Neuronal stem cell (in vitro differentiated cells): ENCODE measurements around the gene MAGI1.

Experiments
- DNase-seq: peaks from one replicate; pipeline ENCODE4 v3.0.0-alpha.2; 2013; ENCODE audit warnings: low spot score
- H2AFZ ChIP-seq: one replicate; pipeline ENCODE4 v1.6.1; 2013; ENCODE audit warnings: mild to moderate bottlenecking, low read length, inconsistent platforms
- H2AK5ac ChIP-seq: 2 replicates; pipeline ENCODE4 v1.6.1; 2013; ENCODE audit warnings: low read depth, mild to moderate bottlenecking, inconsistent platforms, low read length, moderate library complexity, mixed read lengths
- H2BK120ac ChIP-seq: 2 replicates; pipeline ENCODE4 v1.6.1; 2013; ENCODE audit warnings: low read depth, mild to moderate bottlenecking, inconsistent platforms, low read length, moderate library complexity, mixed read lengths
- H2BK12ac ChIP-seq: one replicate; pipeline ENCODE4 v1.6.1; 2013; ENCODE audit warnings: low read length, inconsistent platforms
- H2BK15ac ChIP-seq: 2 replicates; pipeline ENCODE4 v1.6.1; 2013; ENCODE audit warnings: mild to moderate bottlenecking, low read length, inconsistent platforms, mixed read lengths
- H2BK5ac ChIP-seq: one replicate; pipeline ENCODE4 v1.6.1; 2013; ENCODE audit warnings: inconsistent platforms, mild to moderate bottlenecking, low read length, moderate library complexity
- H3K14ac ChIP-seq: one replicate; pipeline ENCODE4 v1.6.1; 2013; ENCODE audit warnings: low read length, inconsistent platforms
- H3K18ac ChIP-seq: 2 replicates; pipeline ENCODE4 v1.6.1; 2013; ENCODE audit warnings: low read length, inconsistent platforms
- H3K23ac ChIP-seq: 2 replicates; pipeline ENCODE4 v1.6.1; 2013; ENCODE audit warnings: low read depth, mild to moderate bottlenecking, mixed read lengths, low read length, inconsistent platforms; ENCODE audit not compliant: poor library complexity
- H3K27ac ChIP-seq: replicated peaks from 3 replicates; pipeline ENCODE4 v1.5.1; 2013; ENCODE audit warnings: low read length, inconsistent platforms
- H3K27me3 ChIP-seq, 3 experiments: 2 replicates each; pipeline ENCODE4 v1.6.1; 2013; ENCODE audit warnings: low read length in 3 of 3, mild to moderate bottlenecking in 2 of 3, inconsistent platforms in 1 of 3, low read depth in 1 of 3, mixed read lengths in 1 of 3, moderate library complexity in 1 of 3; ENCODE audit not compliant: control insufficient read depth in 3 of 3, insufficient read depth in 3 of 3
- H3K36me3 ChIP-seq, 2 donors: replicated peaks in 1 of 2; 2 replicates each; pipeline ENCODE4 v1.6.1; 2013; ENCODE audit warnings: low read length in 2 of 2; ENCODE audit not compliant: control insufficient read depth in 2 of 2, insufficient read depth in 2 of 2
- H3K4ac ChIP-seq: 2 replicates; pipeline ENCODE4 v1.6.1; 2013; ENCODE audit warnings: inconsistent platforms, mild to moderate bottlenecking, low read length, moderate library complexity
- H3K4me1 ChIP-seq, 2 donors: 1 replicate in 1 of 2; 2 replicates in 1 of 2; pipeline ENCODE4 v1.6.1; 2013; ENCODE audit warnings: low read length in 2 of 2, low read depth in 1 of 2; ENCODE audit not compliant: control insufficient read depth in 2 of 2, insufficient read depth in 1 of 2
- H3K4me2 ChIP-seq: one replicate; pipeline ENCODE4 v1.6.1; 2013; ENCODE audit warnings: mild to moderate bottlenecking, low read length, inconsistent platforms; ENCODE audit not compliant: insufficient read depth, poor library complexity, severe bottlenecking
- H3K4me3 ChIP-seq, 2 donors: 2 replicates each; pipeline ENCODE4 v1.5.1; 2013; ENCODE audit warnings: low read length in 2 of 2, mild to moderate bottlenecking in 2 of 2, inconsistent platforms in 1 of 2, moderate library complexity in 1 of 2
- H3K79me1 ChIP-seq: one replicate; pipeline ENCODE4 v1.6.1; 2013; ENCODE audit warnings: low read depth, mild to moderate bottlenecking, inconsistent platforms, low read length, moderate library complexity
- H3K9ac ChIP-seq: one replicate; pipeline ENCODE4 v1.6.1; 2013; ENCODE audit warnings: mild to moderate bottlenecking, low read depth, low read length, inconsistent platforms; ENCODE audit not compliant: poor library complexity
- H3K9me3 ChIP-seq, 2 donors: replicated peaks in 1 of 2; 2 replicates each; pipeline versions ENCODE3 to v1.6.1; 2013; ENCODE audit warnings: low read length in 2 of 2, mild to moderate bottlenecking in 2 of 2, inconsistent platforms in 1 of 2, low read depth in 1 of 2, mixed read lengths in 1 of 2, moderate library complexity in 1 of 2; ENCODE audit not compliant: control insufficient read depth in 2 of 2, insufficient read depth in 1 of 2
- H4K8ac ChIP-seq: one replicate; pipeline ENCODE4 v1.6.1; 2013; ENCODE audit warnings: low read depth, mild to moderate bottlenecking, inconsistent platforms, low read length, moderate library complexity
- H4K91ac ChIP-seq: one replicate; pipeline ENCODE4 v1.6.1; 2013; ENCODE audit warnings: low read length, low read depth, mild to moderate bottlenecking, inconsistent platforms; ENCODE audit not compliant: poor library complexity
- WGBS, 2 donors: extraction: QIAGEN DNeasy Blood & Tissue Kit; methylation state at CpG; one replicate each; pipeline ENCODE4 v1.1.7; 2013; ENCODE audit warnings: missing lambda C conversion rate in 2 of 2, mixed read lengths in 1 of 2; ENCODE audit not compliant: insufficient read length in 2 of 2, insufficient replicate concordance in 1 of 2; ENCODE audit errors: extremely low coverage in 2 of 2; 5-methylcytosine and 5-hydroxymethylcytosine counted together

MAGI1 gene

DNA sequence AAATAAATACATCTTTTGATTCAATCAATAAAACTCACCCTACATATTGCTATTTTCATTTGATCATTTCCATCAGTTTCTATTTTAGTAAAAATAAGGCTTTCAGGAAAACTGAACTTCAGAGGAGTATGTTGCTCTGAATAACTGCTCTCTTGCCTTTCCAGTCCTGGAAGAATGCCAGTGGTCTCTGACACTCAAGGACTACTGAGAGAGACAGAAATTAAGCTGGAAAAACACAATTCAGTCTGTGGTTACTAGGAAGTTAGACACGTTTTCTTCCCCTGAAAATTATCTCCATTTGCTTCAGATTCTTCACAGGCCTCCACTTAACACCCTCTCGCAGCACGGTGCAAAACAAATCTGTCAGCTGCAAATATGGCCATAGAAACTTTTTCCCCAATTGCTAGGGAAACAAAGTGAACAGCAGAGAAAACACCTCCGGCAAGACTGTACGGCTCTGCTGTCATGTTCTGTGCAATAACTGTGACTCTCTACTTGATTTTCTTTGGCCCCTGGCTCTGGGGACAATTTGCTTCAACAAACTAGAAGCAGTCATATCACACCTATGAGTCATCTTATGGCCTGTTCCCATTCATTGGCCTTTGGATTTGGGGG lies 353.0 kb downstream of the MAGI1 start:
- Histone ChIP-seq H3K14ac (no peak overlapping the region), H3K4me1 (peaks cover 1 to 9% of the 10 kb centered on the region in 2 donors)

DNA sequence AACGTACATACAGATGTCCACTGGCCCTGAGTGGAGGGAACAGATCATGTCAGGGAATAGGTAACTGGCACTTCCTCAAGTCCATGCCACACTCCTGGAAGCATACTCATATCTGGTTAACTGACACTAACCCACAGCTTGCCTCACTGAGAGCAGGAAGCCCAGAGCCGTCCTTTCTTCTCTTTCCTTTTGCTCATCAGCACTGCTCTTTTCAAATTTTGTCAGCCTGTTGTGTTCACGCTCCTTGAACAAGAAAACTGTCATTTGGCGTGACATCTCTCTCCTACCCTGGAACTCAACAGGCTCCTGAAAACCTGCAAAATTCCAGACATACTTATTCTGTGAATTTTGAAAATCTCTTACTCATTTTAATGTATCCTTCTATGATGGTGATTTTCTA lies 360.2 kb downstream of the MAGI1 start:
- Histone ChIP-seq H3K23ac (no peak overlapping the region), H3K4me3 (no peak overlapping the region), H3K14ac (no peak overlapping the region), H3K36me3 (no peaks in the 10 kb centered on the region), H4K8ac (no peak overlapping the region), H2BK15ac (no peak overlapping the region), H3K18ac (no peak overlapping the region), H4K91ac (no peak overlapping the region), H3K9me3 (peaks cover 0 to 5% of the 10 kb centered on the region in 2 donors), H3K27me3 (no peaks in the 10 kb centered on the region), H3K4me2 (no peak overlapping the region), H3K4me1 (peaks cover 12 to 41% of the 10 kb centered on the region in 2 donors), H3K4ac (no peak overlapping the region), H2AK5ac (no peak overlapping the region), H2BK120ac (no peak overlapping the region), H3K27ac (peak overlapping the region; percentile 24), H2AFZ (no peak overlapping the region), H3K79me1 (no peaks in the 10 kb centered on the region), H2BK12ac (no peak overlapping the region), H3K9ac (no peak overlapping the region), H2BK5ac (no peak overlapping the region)
- no peak for DNase-seq
- WGBS, 2 donors = no CpG with 5 or more reads among the region's 4 CpGs

More for the DNA sequence above, 353.0 kb downstream of the MAGI1 start:
- Histone ChIP-seq H4K8ac (no peak overlapping the region), H3K4me3 (no peak overlapping the region), H3K18ac (no peak overlapping the region), H3K23ac (no peak overlapping the region), H2BK5ac (no peak overlapping the region), H3K79me1 (no peaks in the 10 kb centered on the region), H3K36me3 (no peaks in the 10 kb centered on the region), H2AFZ (no peak overlapping the region), H3K4ac (no peak overlapping the region), H3K9me3 (peaks cover 0 to 5% of the 10 kb centered on the region in 2 donors), H4K91ac (no peak overlapping the region), H3K9ac (no peak overlapping the region), H2BK15ac (no peak overlapping the region), H2BK120ac (no peak overlapping the region), H2AK5ac (no peak overlapping the region), H3K4me2 (no peak overlapping the region), H3K27ac (no peak overlapping the region), H3K27me3 (no peaks in the 10 kb centered on the region), H2BK12ac (no peak overlapping the region)
- no peak for DNase-seq
- no CpG with 5 or more reads among the region's 5 CpGs for WGBS, 2 donors

DNA sequence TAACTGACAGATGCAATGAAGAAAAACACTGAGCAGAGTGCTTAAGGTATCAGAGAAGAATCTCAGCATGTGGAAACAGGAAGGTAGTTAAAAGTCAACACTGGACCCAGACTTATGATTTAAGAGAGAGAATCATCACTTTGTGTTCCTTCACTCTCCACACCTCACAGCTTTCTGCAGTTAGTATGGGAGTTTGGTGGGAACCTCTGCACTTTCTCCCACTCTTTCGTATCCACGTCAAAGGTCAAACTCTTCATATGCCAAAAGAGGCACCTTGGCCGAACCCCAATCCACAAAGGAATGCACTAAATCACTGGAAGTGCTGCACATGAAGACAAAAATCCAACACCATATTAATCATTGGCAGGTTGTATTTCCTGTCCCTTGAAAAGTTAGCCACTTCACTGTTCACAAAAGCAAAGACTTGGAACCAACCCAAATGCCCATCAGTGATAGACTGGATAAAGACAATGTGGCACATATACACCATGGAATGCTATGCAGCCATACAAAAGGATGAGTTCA lies 361.2 kb downstream of the MAGI1 start:
- no peak overlapping the region for H4K8ac ChIP-seq
- no peak overlapping the region for H3K9ac ChIP-seq
- H3K4ac ChIP-seq = no peak overlapping the region
- H3K27ac ChIP-seq = no peak overlapping the region
- H3K4me1 ChIP-seq = peaks cover 12 to 47% of the 10 kb centered on the region in 2 donors
- no CpG with 5 or more reads among the region's 3 CpGs for WGBS, 2 donors
- H3K18ac ChIP-seq = no peak overlapping the region
- H3K79me1 ChIP-seq = no peaks in the 10 kb centered on the region
- H3K14ac ChIP-seq = no peak overlapping the region
- no peak overlapping the region for H3K23ac ChIP-seq
- no peak overlapping the region for H2BK12ac ChIP-seq
- no peak overlapping the region for H4K91ac ChIP-seq
- H3K4me2 ChIP-seq = no peak overlapping the region
- H3K27me3 ChIP-seq = no peaks in the 10 kb centered on the region
- no peak overlapping the region for H2AFZ ChIP-seq
- no peaks in the 10 kb centered on the region for H3K9me3 ChIP-seq
- no peak overlapping the region for H2AK5ac ChIP-seq
- H3K36me3 ChIP-seq = no peaks in the 10 kb centered on the region
- no peak overlapping the region for H3K4me3 ChIP-seq
- H2BK120ac ChIP-seq = no peak overlapping the region
- H2BK15ac ChIP-seq = no peak overlapping the region
- no peak overlapping the region for H2BK5ac ChIP-seq
- no peak for DNase-seq

DNA sequence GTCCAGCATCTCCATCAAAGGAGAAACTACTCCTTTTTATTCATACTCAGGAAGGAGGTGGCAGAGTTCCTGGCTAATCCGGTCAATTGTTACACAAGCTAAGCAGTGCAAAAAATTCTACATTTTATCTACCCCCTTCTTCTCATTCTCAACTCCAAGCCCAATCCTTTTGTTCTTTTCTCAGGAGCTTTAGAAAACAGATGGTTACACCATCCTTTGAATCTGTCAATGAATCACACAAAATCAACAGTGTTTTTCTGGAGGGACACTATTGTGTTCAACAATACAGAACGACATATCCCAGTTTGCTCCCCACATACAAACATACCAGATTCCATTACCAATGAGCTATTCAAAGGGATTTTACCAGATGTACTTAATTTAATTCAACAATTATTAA lies 362.1 kb downstream of the MAGI1 start:
- H3K9me3 ChIP-seq = no peaks in the 10 kb centered on the region
- no peak overlapping the region for H3K4me3 ChIP-seq
- H3K4ac ChIP-seq = no peak overlapping the region
- no peak overlapping the region for H3K23ac ChIP-seq
- WGBS, 2 donors = no CpG with 5 or more reads among the region's 2 CpGs
- no peaks in the 10 kb centered on the region for H3K79me1 ChIP-seq
- no peaks in the 10 kb centered on the region for H3K27me3 ChIP-seq
- no peak overlapping the region for H2BK5ac ChIP-seq
- H3K4me1 ChIP-seq = peaks cover 14 to 52% of the 10 kb centered on the region in 2 donors
- no peak overlapping the region for H2AFZ ChIP-seq
- H2BK120ac ChIP-seq = no peak overlapping the region
- no peak overlapping the region for H3K18ac ChIP-seq
- H3K36me3 ChIP-seq = no peaks in the 10 kb centered on the region
- H3K9ac ChIP-seq = no peak overlapping the region
- H2AK5ac ChIP-seq = no peak overlapping the region
- no peak for DNase-seq
- no peak overlapping the region for H4K91ac ChIP-seq
- H4K8ac ChIP-seq = no peak overlapping the region
- H2BK12ac ChIP-seq = no peak overlapping the region
- H3K27ac ChIP-seq = no peak overlapping the region
- H2BK15ac ChIP-seq = no peak overlapping the region
- H3K14ac ChIP-seq = no peak overlapping the region
- H3K4me2 ChIP-seq = no peak overlapping the region
